Measurements from ENCODE around the gene PDE9A. TPM values are rescaled to one million over a fixed set of nuclear protein-coding genes. Genes with fewer than 3 reads are reported as not detected.

Gene PDE9A
- total RNA-seq, 1 experiment from 2014 or later, result 31.9 TPM

DNA sequence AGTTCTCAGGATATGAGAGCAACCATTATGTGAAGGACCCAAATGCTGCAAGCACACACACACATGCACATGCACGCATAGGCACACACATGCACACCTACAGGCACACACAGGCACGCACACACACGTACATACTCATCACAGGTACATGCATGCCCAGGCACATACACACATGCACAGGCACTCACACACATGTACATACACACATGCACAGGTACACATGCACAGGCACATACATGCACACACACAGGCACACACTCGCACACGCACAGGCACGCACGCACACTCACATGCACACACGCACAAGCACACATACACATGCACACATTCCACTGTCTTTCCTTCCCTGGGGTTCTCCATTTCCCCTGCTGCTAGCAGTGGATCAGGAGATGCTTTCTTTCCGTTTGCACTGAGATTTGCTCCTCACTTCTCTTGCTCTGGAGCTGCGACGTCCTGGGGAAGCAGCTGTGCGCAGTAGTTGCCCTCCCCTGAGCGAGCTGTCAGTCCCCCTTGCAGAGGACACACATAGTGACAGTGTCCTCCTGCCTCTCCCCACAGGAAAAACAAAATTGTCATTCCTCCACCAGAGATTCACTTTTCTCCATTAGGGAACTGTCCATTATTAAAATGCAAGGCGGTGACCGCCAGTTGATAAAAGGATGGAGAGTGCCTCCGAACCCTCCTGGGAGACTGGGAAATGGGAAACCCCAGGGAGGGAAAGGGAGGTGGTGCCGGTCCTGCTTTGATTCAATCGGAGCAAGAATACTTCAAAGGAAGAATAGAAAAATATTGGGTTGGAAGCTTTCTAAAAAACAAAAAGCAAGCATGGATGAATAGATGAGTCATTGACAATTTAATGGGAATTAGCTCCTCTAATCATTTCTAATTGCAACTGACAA is 156.4 kb downstream of the PDE9A start:
- H3K27ac Mint-ChIP-seq, result no peak overlapping the region
- peaks cover 6 to 63% of the 10 kb centered on the region in 2 experiments for H3K4me1 Mint-ChIP-seq

More for the DNA sequence above, 156.4 kb downstream of the PDE9A start:
- Histone ChIP-seq H4K8ac (replicated peaks; ENCODE audit: insufficient read length, low read depth, low read length) (no peak overlapping the region), H2BK120ac (ENCODE audit: low read depth, low read length, poor library complexity, severe bottlenecking) (no peak overlapping the region), H2BK12ac (ENCODE audit: insufficient read length, low read depth, low read length) (no peak overlapping the region), H3K23me2 (ENCODE audit: insufficient read length, low read depth, low read length, poor library complexity, severe bottlenecking) (no peaks in the 10 kb centered on the region), H3K4me1 (ENCODE audit: insufficient read depth, low read length) (peaks cover 13% of the 10 kb centered on the region; the same call in 1 of the 2 replicates), H2BK15ac (ENCODE audit: low read depth, low read length) (no peak overlapping the region), H2AFZ (ENCODE audit: low read length) (no peak overlapping the region), H4K91ac (ENCODE audit: insufficient read length, low read depth, low read length) (no peak overlapping the region), H3K27ac (ENCODE audit: insufficient read length, low read depth, low read length) (no peak overlapping the region), H3K23ac (ENCODE audit: insufficient read length, low read depth, low read length) (peak overlapping the region; percentile 32), H4K5ac (ENCODE audit: insufficient read length, low read depth, low read length) (peak overlapping the region; percentile 60), H3K14ac (ENCODE audit: insufficient read depth, low read length) (no peak overlapping the region), H3K4ac (ENCODE audit: low read depth, low read length) (no peak overlapping the region), H2BK20ac (ENCODE audit: low read depth, low read length, poor library complexity, severe bottlenecking) (no peak overlapping the region), H3K79me1 (ENCODE audit: insufficient read depth, low read depth, low read length, poor library complexity, severe bottlenecking) (no peaks in the 10 kb centered on the region), H3K79me2 (ENCODE audit: insufficient read depth, low read length) (no peaks in the 10 kb centered on the region), H3K9me3 (ENCODE audit: control insufficient read depth, low read depth, low read length) (peaks cover 8% of the 10 kb centered on the region), H3T11ph (ENCODE audit: low read length) (no peak overlapping the region), H3K4me2 (ENCODE audit: insufficient read depth, insufficient read length, low read length) (no peak overlapping the region), H4K20me1 (ENCODE audit: control insufficient read depth, insufficient read depth, insufficient read length) (no peaks in the 10 kb centered on the region), H2AK5ac (ENCODE audit: insufficient read length, low read length) (no peak overlapping the region), H3K56ac (ENCODE audit: insufficient read length, low read depth, low read length) (no peak overlapping the region), H2BK5ac (ENCODE audit: insufficient read length, low read length) (no peak overlapping the region), H3K27me3 (ENCODE audit: insufficient read depth, low read length) (no peaks in the 10 kb centered on the region), H3K18ac (ENCODE audit: insufficient read length, low read depth, low read length) (peak overlapping the region; percentile 24), H3K9ac (ENCODE audit: extremely low read depth, insufficient read length, low read length) (no peak overlapping the region)
- no peak for DNase-seq
- no CpG with 5 or more reads among the region's 18 CpGs for WGBS (ENCODE audit: extremely low coverage, insufficient read length, low lambda C conversion rate)
- Mint-ChIP-seq H3K4me3 (peak overlapping the region in 1 of 2 experiments; percentile 30; a peak in 1 of 5 replicates), H3K27me3 (ENCODE audit: low read depth) (peaks cover 7% of the 10 kb centered on the region), H3K36me3 (ENCODE audit: insufficient read depth in 1 of 3, low read depth in 3 of 3) (peaks cover 0 to 8% (median 7%) of the 10 kb centered on the region in 3 experiments; a peak in 4 of 7 replicates), H3K9me3 (peaks cover 13 to 17% of the 10 kb centered on the region in 2 experiments)
- TF ChIP-seq, protein P1, sequence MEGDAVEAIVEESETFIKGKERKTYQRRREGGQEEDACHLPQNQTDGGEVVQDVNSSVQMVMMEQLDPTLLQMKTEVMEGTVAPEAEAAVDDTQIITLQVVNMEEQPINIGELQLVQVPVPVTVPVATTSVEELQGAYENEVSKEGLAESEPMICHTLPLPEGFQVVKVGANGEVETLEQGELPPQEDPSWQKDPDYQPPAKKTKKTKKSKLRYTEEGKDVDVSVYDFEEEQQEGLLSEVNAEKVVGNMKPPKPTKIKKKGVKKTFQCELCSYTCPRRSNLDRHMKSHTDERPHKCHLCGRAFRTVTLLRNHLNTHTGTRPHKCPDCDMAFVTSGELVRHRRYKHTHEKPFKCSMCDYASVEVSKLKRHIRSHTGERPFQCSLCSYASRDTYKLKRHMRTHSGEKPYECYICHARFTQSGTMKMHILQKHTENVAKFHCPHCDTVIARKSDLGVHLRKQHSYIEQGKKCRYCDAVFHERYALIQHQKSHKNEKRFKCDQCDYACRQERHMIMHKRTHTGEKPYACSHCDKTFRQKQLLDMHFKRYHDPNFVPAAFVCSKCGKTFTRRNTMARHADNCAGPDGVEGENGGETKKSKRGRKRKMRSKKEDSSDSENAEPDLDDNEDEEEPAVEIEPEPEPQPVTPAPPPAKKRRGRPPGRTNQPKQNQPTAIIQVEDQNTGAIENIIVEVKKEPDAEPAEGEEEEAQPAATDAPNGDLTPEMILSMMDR (conservative IDR thresholded peaks at IDR 0.05), result no peak
